Measurements from ENCODE around the gene BOD1.

BOD1 gene

GRCh38 chr5:173565491-173566072 lies 50.9 kb downstream of the BOD1 start:
- Histone ChIP-seq H3K27me3 (ENCODE audit: control insufficient read depth, insufficient read depth, low read length, poor library complexity, severe bottlenecking) (no peaks in the 10 kb centered on the region), H3K36me3 (ENCODE audit: control insufficient read depth, insufficient read depth, low read length) (no peaks in the 10 kb centered on the region), H3K27ac (ENCODE audit: insufficient read depth, low read depth, low read length, poor library complexity, severe bottlenecking) (no peak overlapping the region), H3K4me1 (ENCODE audit: control insufficient read depth, insufficient read depth, low read length) (no peaks in the 10 kb centered on the region), H3K9me3 (ENCODE audit: control insufficient read depth, low read length) (no peaks in the 10 kb centered on the region), H3K4me3 (ENCODE audit: insufficient read depth, low read depth, low read length) (no peak overlapping the region)
- 84 to 95% methylated on average over 3 of the region's 3 CpGs for WGBS, 2 experiments

DNA sequence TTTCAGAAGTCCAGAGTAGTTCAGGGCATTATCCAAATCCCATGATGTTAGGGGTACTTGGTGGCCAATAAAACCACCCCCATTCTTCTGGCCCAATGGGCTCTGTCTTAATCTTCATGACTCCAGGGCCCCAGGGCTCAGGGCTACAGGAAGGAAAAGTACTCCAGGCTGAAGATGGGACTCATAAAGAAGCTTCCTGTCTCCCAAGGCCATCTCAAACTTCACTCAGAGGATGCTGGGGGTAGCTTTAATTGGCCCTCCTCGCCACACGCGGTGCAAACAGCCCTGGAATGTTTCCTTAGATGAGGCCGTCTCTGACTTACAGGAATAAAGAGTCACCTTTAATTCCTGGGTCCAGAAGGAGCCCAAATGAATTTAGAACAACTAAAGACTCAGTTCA lies 52.3 kb downstream of the BOD1 start:
- WGBS, 2 experiments = 88 to 89% methylated on average over 4 of the region's 4 CpGs
- no peaks in the 10 kb centered on the region for H3K4me1 ChIP-seq (ENCODE audit: control insufficient read depth, insufficient read depth, low read length)

GRCh38 chr5:173563246-173563645 lies 53.2 kb downstream of the BOD1 start:
- Histone ChIP-seq H3K4me3 (ENCODE audit: insufficient read depth, low read depth, low read length) (no peak overlapping the region), H3K27ac (ENCODE audit: insufficient read depth, low read depth, low read length, poor library complexity, severe bottlenecking) (no peak overlapping the region), H3K36me3 (ENCODE audit: control insufficient read depth, insufficient read depth, low read length) (no peaks in the 10 kb centered on the region), H3K9me3 (ENCODE audit: control insufficient read depth, low read length) (no peaks in the 10 kb centered on the region), H3K27me3 (ENCODE audit: control insufficient read depth, insufficient read depth, low read length, poor library complexity, severe bottlenecking) (no peaks in the 10 kb centered on the region), H3K4me1 (ENCODE audit: control insufficient read depth, insufficient read depth, low read length) (no peaks in the 10 kb centered on the region)
- 96 to 97% methylated on average over 6 of the region's 6 CpGs for WGBS, 2 experiments

More for the DNA sequence above, 52.3 kb downstream of the BOD1 start:
- Histone ChIP-seq H3K4me3 (ENCODE audit: insufficient read depth, low read depth, low read length) (no peak overlapping the region), H3K27me3 (ENCODE audit: control insufficient read depth, insufficient read depth, low read length, poor library complexity, severe bottlenecking) (no peaks in the 10 kb centered on the region), H3K9me3 (ENCODE audit: control insufficient read depth, low read length) (no peaks in the 10 kb centered on the region), H3K27ac (ENCODE audit: insufficient read depth, low read depth, low read length, poor library complexity, severe bottlenecking) (no peak overlapping the region), H3K36me3 (ENCODE audit: control insufficient read depth, insufficient read depth, low read length) (no peaks in the 10 kb centered on the region)

- Histone ChIP-seq H3K27me3 (ENCODE audit: control insufficient read depth, insufficient read depth, low read length, poor library complexity, severe bottlenecking) (no peaks in the 10 kb centered on the region), H3K4me3 (ENCODE audit: insufficient read depth, low read depth, low read length) (no peak overlapping the region), H3K9me3 (ENCODE audit: control insufficient read depth, low read length) (no peaks in the 10 kb centered on the region), H3K4me1 (ENCODE audit: control insufficient read depth, insufficient read depth, low read length) (no peaks in the 10 kb centered on the region), H3K27ac (ENCODE audit: insufficient read depth, low read depth, low read length, poor library complexity, severe bottlenecking) (no peak overlapping the region), H3K36me3 (ENCODE audit: control insufficient read depth, insufficient read depth, low read length) (no peaks in the 10 kb centered on the region)
- 97% methylated on average over 5 to 6 of the region's 6 CpGs for WGBS, 2 experiments
Measured at GRCh38 chr5:173562451-173562850, 54.0 kb downstream of the BOD1 start.

Data from ectodermal cell (in vitro differentiated cells).